HG03439 (cell line): ENCODE data around the gene ABL2.
"Not testable (repeated sequence)": the region's sequence is repeated elsewhere in the genome, so short reads cannot be mapped to it uniquely, and the experiment has no call there.

Experiments used
- ATAC-seq: cut with Tn5 transposase; IDR thresholded peaks from one replicate; pipeline ENCODE4 v1.9.1; 2021; ENCODE audit warnings: mild to moderate bottlenecking, moderate library complexity; ENCODE audit not compliant: unreplicated experiment

ABL2 gene

GRCh38 chr1:179229214-179230140, at the start of gene ABL2:
Gene ABL2 (minus strand): TSS chr1:179229677. CDS start chr1:179229397, 280 bp downstream.
- peak; percentile 56 for ATAC-seq

DNA sequence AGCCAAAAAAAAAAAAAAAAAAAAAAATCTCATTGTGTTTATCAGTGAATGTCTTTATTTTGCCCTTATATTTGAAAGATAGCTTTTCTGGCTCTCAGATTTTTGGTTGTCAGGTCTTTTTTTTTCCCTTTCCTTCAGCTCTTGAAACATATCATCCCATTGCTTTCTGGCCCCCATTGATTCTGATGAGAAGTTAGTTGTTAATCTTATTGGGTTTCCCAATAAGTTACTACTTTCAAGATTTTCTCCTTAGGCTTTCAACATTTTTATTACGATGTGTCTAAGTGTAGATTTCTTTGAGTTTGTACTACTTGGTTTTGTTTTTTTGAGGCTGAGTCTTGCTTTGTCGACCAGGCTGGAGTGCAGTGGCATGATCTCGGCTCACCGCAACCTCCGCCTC, 49.4 kb upstream of the ABL2 start:
- no peak for ATAC-seq

DNA sequence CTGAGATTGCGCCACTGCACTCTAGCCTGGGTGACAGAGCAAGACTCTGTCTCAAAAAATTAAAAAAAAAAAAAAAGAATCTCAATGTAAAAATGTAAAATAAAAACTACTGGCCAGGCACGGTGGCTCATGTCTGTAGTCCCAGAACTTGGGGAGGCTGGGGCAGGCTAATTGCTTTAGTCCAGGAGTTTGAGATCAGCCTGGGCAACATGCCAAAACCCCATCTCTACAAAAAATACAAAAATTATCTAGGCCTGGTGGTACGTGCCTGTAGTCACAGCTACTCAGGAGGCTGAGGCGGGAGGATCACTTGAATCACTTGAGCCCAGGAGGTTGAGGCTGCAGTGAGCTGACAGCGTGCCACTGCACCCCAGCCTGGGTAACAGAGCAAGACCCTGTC, 44.9 kb upstream of the ABL2 start:
- not testable (repeated sequence) for ATAC-seq

DNA sequence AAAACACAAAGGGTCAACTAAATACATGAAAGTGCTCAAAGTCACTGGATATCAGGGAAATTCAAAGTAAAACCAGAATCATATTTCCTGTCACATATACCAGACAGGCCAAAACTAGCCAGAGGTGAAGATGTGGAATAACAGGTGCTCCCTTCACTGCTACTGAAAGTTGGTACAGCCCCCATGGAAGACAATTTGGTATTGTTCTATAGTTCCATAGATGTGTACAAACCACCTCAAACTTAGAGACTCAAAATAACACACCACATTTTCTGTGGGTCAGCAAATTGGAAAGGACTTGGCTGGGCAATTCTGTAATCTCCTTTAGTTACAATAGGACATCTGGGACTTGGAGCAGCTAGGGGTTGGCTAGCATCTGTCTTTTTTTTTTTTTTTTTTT, 39.6 kb upstream of the ABL2 start:
- ATAC-seq: no peak

GRCh38 chr1:179264507-179264906, 35.0 kb upstream of the ABL2 start:
- no peak for ATAC-seq

- no peak for ATAC-seq
Observed at GRCh38 chr1:179263121-179263520, 33.6 kb upstream of the ABL2 start.

GRCh38 chr1:179262183-179262582, 32.7 kb upstream of the ABL2 start:
- no peak for ATAC-seq

- ATAC-seq: no peak
Observed at GRCh38 chr1:179253286-179253972, 24.0 kb upstream of the ABL2 start.

- ATAC-seq: no peak
Observed at GRCh38 chr1:179252606-179253005, 23.1 kb upstream of the ABL2 start.

DNA sequence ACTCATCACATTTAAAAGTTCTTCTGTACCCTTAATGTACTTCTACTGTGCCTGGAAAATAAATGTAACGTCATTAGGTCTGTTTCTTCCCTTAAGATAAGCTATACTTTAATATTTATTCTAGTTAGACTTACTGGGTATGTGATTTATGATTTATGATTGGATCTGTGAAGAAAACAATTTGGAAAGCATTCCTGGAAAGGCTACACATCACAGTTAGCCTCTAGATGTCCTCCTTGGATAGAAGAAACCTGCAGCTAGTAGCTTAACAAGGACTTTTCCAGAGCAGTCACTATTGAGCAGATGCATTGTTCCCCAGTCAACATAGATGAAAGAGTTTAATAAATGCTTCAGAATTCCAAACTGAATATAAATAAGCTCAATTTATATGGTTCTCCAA, 22.2 kb upstream of the ABL2 start:
- no peak for ATAC-seq

- no peak for ATAC-seq
Observed at GRCh38 chr1:179247923-179248322, 18.4 kb upstream of the ABL2 start.

DNA sequence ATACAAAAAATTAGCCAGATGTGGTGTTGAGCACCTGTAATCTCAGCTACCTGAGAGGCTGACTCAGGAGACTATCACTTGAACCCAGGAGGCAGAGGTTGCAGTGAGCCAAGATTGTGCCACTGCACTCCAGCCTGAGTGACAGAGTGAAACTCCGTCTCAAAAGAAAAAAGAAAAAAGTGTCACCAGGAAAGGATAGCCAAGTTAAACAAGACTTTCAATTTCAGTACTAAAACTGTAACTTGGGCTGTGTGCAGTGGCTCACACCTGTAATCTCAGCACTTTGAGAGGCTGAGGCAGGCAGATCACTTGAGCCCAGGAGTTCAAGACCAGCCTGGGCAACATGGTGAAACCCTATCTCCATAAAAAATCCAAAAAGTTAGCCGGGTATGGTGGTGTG, 15.9 kb upstream of the ABL2 start:
- ATAC-seq: not testable (repeated sequence)

GRCh38 chr1:179241530-179242097, 12.1 kb upstream of the ABL2 start:
- no peak for ATAC-seq

GRCh38 chr1:179237222-179237621, 7.7 kb upstream of the ABL2 start:
- ATAC-seq: no peak

GRCh38 chr1:179234863-179235262, 5.4 kb upstream of the ABL2 start:
- ATAC-seq: no peak

GRCh38 chr1:179231923-179232322, 2.4 kb upstream of the ABL2 start:
- no peak for ATAC-seq

GRCh38 chr1:179230721-179231120, 1.2 kb upstream of the ABL2 start:
- no peak for ATAC-seq

DNA sequence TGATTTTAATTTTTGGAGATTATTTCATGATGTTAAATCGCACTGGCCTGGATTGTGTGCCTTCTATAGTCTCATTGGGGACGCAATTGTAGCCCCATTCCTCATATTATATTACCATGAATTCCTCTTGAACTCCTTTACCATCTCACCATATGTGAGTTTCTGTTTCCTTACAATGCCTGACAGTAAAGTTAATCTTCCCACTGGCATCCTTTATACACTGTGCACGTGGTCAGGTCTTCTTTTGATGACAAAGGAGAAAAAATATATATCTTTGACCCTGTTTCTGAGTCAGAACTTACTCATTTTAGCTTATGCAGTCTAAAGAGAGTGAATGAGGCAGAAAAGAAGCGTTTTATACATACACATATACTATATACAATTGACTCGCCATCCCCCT, 774 bp upstream of the ABL2 start:
- no peak for ATAC-seq

DNA sequence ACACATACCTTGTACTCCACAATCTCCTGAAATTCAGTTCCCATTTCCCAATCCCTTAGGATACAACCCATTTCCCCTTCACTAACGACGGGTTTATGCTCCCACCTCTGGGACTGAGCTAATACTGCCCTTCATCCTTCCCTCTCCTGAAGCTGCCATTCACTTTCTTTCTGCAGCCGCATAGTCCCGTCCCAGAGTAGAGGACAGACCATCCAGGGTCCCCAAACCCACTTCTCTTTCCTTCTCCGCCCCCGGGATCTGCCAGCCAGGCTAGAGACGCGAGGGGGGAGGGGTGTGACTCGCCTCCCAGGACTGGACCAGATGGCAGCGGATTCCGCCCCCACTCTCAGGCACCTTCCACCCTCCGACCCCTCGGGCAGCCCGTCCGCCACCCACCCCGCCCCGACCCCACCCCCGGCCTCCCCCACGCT, 679 bp downstream of the ABL2 start:
- no peak for ATAC-seq

DNA sequence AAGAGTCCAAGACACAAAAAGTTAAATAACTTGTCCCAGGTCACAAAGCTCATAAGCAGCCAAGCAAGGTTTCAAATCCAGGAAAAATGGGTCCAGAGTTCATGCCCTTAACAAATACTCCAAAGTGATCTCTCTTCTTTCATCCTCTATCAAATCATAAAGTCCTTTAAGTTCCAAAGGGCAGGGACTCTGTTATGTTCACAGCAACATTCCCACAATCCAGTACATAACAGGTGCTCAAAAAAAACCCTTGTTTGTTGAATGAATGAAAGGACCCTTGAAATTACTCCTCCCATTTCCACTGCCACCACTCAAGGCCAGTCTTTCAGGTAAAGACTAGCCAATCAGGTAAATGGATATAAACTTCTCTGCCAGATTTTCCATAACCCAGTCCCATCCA, 2.7 kb downstream of the ABL2 start:
- no peak for ATAC-seq

DNA sequence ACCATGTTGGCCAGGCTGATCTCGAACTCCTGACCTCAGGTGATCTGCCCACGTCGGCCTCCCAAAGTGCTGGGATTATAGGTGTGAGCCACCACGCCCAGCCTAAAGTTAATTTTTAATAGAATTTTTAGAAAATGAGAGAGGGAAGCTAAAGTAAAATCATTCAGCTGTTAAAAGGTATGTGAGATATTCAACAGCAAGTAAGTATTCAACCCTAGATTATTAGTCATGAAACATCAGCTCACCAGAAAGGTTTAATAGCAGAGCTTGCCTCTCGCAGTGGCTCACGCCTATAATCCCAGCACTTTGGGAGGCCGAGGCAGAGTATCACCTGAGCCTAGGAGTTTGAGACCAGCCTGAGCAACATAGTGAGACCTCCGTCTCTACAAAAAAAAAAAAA, 5.0 kb downstream of the ABL2 start:
- ATAC-seq: not testable (repeated sequence)

DNA sequence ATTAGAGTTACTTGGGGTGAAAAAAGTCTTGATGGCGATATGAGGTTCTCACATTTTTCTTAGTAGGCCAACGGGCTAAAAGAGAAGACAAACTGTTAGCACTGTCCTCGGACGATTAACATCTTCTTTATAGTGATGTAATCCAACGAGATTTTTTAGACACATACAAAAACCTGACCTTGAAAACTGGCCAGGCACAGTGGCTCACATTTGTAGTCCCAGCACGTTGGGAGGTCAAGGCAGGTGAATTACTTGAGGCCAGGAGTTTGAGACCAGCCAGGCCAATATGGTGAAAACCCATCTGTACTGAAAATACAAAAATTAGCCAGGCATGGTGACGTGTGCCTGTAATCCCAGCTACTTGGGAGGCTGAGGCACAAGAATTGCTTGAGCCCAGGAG, 8.4 kb downstream of the ABL2 start:
- ATAC-seq: not testable (repeated sequence)
